Ovary (tissue), 9 donors: ENCODE data around the gene WFDC1. TPM values are rescaled to one million over a fixed set of nuclear protein-coding genes. Genes with fewer than 3 reads are reported as not detected.

Source experiments
- DNase-seq, 5 donors: peaks; one replicate each; pipeline ENCODE4 v3.0.0-alpha.2; 2019 to 2020
- H3K27ac ChIP-seq, 2 donors: fragments of 200-600 bp; one replicate each; pipeline versions ENCODE4 v1.5.1 to v1.8.0; 2019 to 2022
- H3K27me3 ChIP-seq: fragments of 200-600 bp; one replicate; pipeline ENCODE4 v1.8.0; 2022
- H3K36me3 ChIP-seq: fragments of 200-600 bp; sonication (generic); one replicate; pipeline ENCODE4 v1.5.1; 2019
- H3K4me1 ChIP-seq: one replicate; pipeline ENCODE4 v1.8.1; 2013; ENCODE audit warnings: mild to moderate bottlenecking, moderate library complexity; ENCODE audit not compliant: insufficient read depth
- H3K4me3 ChIP-seq: fragments of 200-600 bp; sonication (generic); one replicate; pipeline ENCODE4 v1.5.1; 2017
- H3K9me3 ChIP-seq, 2 donors: fragments of 200-600 bp in 1 of 2; sonication (generic) in 1 of 2; one replicate each; pipeline versions ENCODE4 v1.5.1 to v1.8.1; 2013 to 2019; ENCODE audit warnings: mild to moderate bottlenecking in 1 of 2, moderate library complexity in 1 of 2
- EP300 ChIP-seq: sonication (generic); formaldehyde crosslinking; IDR thresholded peaks from one replicate; pipeline ENCODE4 v1.6.1; 2017; ENCODE audit warnings: antibody characterized with exemption
- POLR2A ChIP-seq: fragments of 450-650 bp; IDR thresholded peaks from one replicate; pipeline ENCODE4 v1.6.1; 2017; ENCODE audit warnings: antibody characterized with exemption, mild to moderate bottlenecking, moderate library complexity
- WGBS, 3 donors: extraction: QIAGEN DNeasy Blood & Tissue Kit in 1 of 3; methylation state at CpG; one replicate each; pipeline versions ENCODE4 v1.1.5 to v1.1.7; 2013 to 2017; 5-methylcytosine and 5-hydroxymethylcytosine counted together
- intact Hi-C, 4 donors: fragments of 100-400 bp; cut with DNase I; formaldehyde crosslinking; loops; one replicate each; pipeline versions ENCODE4 v1.11.0 to v1.15.1; 2022 to 2023
- polyA plus RNA-seq, 2 donors: library from polyadenylated mRNA; stranded (reverse); fragments of 200-250 nt in 1 of 2; fragments of 350-450 nt in 1 of 2; fragmentation: Illumina TruSeq in 1 of 2; extraction: RNeasy Lipid Tissue Mini Kit (QIAGEN cat#74804) in 1 of 2; gene quantifications; one replicate each; pipeline ENCODE4 v1.2.3, GENCODE V29; 2013 to 2014
- total RNA-seq, 7 donors: library from RNA; depleted of rRNA in 2 of 7; stranded (reverse); fragments of >200 nt in 2 of 7; fragmentation: NEBNext Ultra II Directional in 3 of 7; extraction: Animal tissue kit (Norgen Biotek cat#: 25700) in 3 of 7; gene quantifications; one replicate each; pipeline versions ENCODE4 v1.1.0 to v1.2.4, GENCODE V29; 2016 to 2023
- TF ChIP-seq, protein P1 (sequence below), 3 donors: fragments of 450-650 bp in 2 of 3; fragments of 200-600 bp in 1 of 3; IDR thresholded peaks; one replicate each; pipeline versions ENCODE4 v1.5.1 to v1.8.0; 2016 to 2022; ENCODE audit warnings: antibody characterized with exemption in 3 of 3, mild to moderate bottlenecking in 1 of 3
- donor health status: DM: no; HTN: no; CAD: no; lungs with moderate emphysema.
- donor health status: DM: no; HTN: no; CAD: no.
- donor health status: Bipolar disorder and iron deficiency.
- donor health status: DM: yes; HTN: yes; CAD: no.
- donor health status: DM: no; HTN: no; CAD: no.
- donor health status: DM: yes; HTN: yes; CAD: no.

WFDC1 gene
- total and polyA plus RNA-seq, 9 donors: 0.57 to 10.7 (median 2.1) TPM

DNA sequence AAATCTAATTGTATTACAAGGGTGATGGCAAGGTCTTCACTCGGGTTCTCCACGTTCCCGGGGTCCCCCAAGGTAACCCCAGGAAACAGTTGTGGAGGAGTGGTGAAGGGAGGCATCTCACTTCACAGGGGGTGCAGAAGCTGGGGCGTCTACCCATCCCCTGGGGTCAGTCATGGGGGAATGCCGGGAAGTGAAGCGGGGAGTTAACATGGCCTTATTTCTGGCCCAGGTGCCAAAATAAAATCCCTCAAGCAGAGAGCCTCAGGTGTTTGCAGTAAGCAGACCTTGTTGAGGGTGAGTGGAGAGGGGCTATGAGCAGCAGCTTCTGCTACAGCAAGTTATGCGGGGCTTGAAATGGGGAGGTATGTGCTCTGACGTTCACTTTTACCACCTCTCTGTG is 64.6 kb downstream of the WFDC1 start:
- H3K27ac ChIP-seq: no peak overlapping the region
- no peak overlapping the region for H3K4me3 ChIP-seq
- H3K4me1 ChIP-seq: no peaks in the 10 kb centered on the region
- intact Hi-C loops: no loop called here
- H3K36me3 ChIP-seq: no peaks in the 10 kb centered on the region
- no peaks in the 10 kb centered on the region for H3K27me3 ChIP-seq
- 64 to 72% (median 68%) methylated on average over 8 of the region's 8 CpGs for WGBS, 3 donors
- TF ChIP-seq, protein P1, sequence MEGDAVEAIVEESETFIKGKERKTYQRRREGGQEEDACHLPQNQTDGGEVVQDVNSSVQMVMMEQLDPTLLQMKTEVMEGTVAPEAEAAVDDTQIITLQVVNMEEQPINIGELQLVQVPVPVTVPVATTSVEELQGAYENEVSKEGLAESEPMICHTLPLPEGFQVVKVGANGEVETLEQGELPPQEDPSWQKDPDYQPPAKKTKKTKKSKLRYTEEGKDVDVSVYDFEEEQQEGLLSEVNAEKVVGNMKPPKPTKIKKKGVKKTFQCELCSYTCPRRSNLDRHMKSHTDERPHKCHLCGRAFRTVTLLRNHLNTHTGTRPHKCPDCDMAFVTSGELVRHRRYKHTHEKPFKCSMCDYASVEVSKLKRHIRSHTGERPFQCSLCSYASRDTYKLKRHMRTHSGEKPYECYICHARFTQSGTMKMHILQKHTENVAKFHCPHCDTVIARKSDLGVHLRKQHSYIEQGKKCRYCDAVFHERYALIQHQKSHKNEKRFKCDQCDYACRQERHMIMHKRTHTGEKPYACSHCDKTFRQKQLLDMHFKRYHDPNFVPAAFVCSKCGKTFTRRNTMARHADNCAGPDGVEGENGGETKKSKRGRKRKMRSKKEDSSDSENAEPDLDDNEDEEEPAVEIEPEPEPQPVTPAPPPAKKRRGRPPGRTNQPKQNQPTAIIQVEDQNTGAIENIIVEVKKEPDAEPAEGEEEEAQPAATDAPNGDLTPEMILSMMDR (IDR thresholded peaks at IDR 0.05): no peak
- TF ChIP-seq EP300: no peak
- DNase-seq: no peak
- H3K9me3 ChIP-seq: no peaks in the 10 kb centered on the region

- DNase-seq: no peak
- Histone ChIP-seq H3K4me3 (no peak overlapping the region), H3K27me3 (no peaks in the 10 kb centered on the region), H3K36me3 (no peaks in the 10 kb centered on the region), H3K27ac (no peak overlapping the region), H3K9me3 (no peaks in the 10 kb centered on the region), H3K4me1 (no peaks in the 10 kb centered on the region)
- intact Hi-C loops: no loop called here
- WGBS, 3 donors: 86 to 93% (median 90%) methylated on average over 15 of the region's 15 CpGs
- no peak for TF ChIP-seq POLR2A
- TF ChIP-seq, protein P1 (IDR thresholded peaks at IDR 0.05): no peak
These were observed 65.5 kb downstream of the WFDC1 start for GRCh38 chr16:84360170-84360569.

DNA sequence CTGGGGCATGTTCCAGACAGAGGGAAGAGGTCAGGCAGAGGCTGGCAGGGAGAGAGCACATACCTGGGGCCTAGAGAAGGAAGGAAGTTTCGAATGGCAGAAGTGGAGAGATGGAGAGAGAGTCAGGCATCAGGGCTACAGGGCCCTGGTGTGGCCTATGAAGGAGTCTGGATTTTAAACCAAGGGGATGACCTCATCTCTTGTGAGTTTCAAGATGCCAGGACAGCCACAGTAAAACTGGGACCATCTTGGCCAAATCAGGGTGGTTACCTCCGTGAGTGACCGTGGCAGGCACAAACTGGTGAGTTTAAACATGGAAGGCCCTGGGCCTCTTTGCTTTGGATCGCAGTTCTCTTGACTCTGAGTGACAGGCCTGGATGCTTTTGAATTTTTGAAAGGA is 66.1 kb downstream of the WFDC1 start:
- WGBS, 3 donors: 82 to 93% (median 87%) methylated on average over 4 of the region's 4 CpGs
- Histone ChIP-seq H3K9me3 (no peaks in the 10 kb centered on the region), H3K27me3 (no peaks in the 10 kb centered on the region), H3K36me3 (no peaks in the 10 kb centered on the region), H3K27ac (no peak overlapping the region), H3K4me1 (no peaks in the 10 kb centered on the region), H3K4me3 (no peak overlapping the region)
- DNase-seq: no peak
- intact Hi-C loops: no loop called here
- TF ChIP-seq, protein P1 (IDR thresholded peaks at IDR 0.05): no peak
- TF ChIP-seq POLR2A: no peak
- TF ChIP-seq EP300: no peak

DNA sequence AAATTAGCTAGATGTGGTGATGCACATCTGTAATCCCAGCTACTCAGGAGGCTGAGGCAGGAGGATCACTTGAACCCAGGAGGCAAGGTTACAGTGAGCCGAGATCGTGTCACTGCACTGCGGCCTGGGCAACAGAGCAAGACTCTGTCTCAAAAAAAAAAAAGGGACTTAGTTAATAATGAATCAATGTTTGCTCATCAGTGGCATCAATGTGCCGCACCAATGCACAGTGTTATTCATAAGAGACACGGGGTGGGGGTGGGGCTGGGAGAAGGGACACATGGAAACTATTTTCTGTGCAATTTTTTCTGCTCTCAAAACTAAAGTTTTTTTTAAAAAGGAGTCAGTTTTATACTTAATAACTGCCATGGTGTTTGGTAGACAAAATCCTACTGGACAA is 66.9 kb downstream of the WFDC1 start:
- DNase-seq: no peak
- Histone ChIP-seq H3K4me3 (no peak overlapping the region), H3K27me3 (no peaks in the 10 kb centered on the region), H3K9me3 (no peaks in the 10 kb centered on the region), H3K4me1 (no peaks in the 10 kb centered on the region), H3K36me3 (no peaks in the 10 kb centered on the region), H3K27ac (no peak overlapping the region)
- TF ChIP-seq, protein P1 (IDR thresholded peaks at IDR 0.05): no peak
- TF ChIP-seq EP300 (no peak), POLR2A (no peak)
- intact Hi-C loops: no loop called here
- 85 to 94% (median 88%) methylated on average over 5 of the region's 5 CpGs for WGBS, 3 donors

GRCh38 chr16:84362471-84362941 is 67.8 kb downstream of the WFDC1 start:
- intact Hi-C loops: no loop called here
- 72 to 78% (median 73%) methylated on average over 13 of the region's 13 CpGs for WGBS, 3 donors
- Histone ChIP-seq H3K36me3 (no peaks in the 10 kb centered on the region), H3K27me3 (no peaks in the 10 kb centered on the region), H3K4me1 (no peaks in the 10 kb centered on the region), H3K4me3 (no peak overlapping the region), H3K27ac (no peak overlapping the region), H3K9me3 (no peaks in the 10 kb centered on the region)
- TF ChIP-seq EP300 (no peak), POLR2A (no peak)
- TF ChIP-seq, protein P1 (IDR thresholded peaks at IDR 0.05): no peak
- no peak for DNase-seq
